HFFc6 (cell line): Measurements from ENCODE around the gene PPP1R2B. TPM values are rescaled to one million over a fixed set of nuclear protein-coding genes. Genes with fewer than 3 reads are reported as not detected.
"Not testable (repeated sequence)": the region's sequence is repeated elsewhere in the genome, so short reads cannot be mapped to it uniquely, and the experiment has no call there.

Experiments
- DNase-seq: peaks from one replicate; pipeline ENCODE4 v3.0.0-alpha.2; 2018
- H3K27ac Mint-ChIP-seq: 2 replicates; pipeline ENCODE4 v1.8.0; 2020; ENCODE audit warnings: mild to moderate bottlenecking, mixed read lengths
- H3K27me3 Mint-ChIP-seq: 2 replicates; pipeline ENCODE4 v1.8.0; 2021; ENCODE audit warnings: mild to moderate bottlenecking, moderate library complexity, mixed read lengths; ENCODE audit not compliant: insufficient read depth
- H3K36me3 Mint-ChIP-seq: 2 replicates; pipeline ENCODE4 v1.8.0; 2021; ENCODE audit warnings: low read depth, mixed read lengths
- H3K4me1 Mint-ChIP-seq: 2 replicates; pipeline ENCODE4 v1.8.0; 2020; ENCODE audit warnings: low read depth, mixed read lengths
- H3K4me3 Mint-ChIP-seq: 2 replicates; pipeline ENCODE4 v1.8.0; 2020; ENCODE audit warnings: mild to moderate bottlenecking, moderate library complexity, mixed read lengths
- H3K9me3 Mint-ChIP-seq: 2 replicates; pipeline ENCODE4 v1.8.0; 2020; ENCODE audit warnings: mild to moderate bottlenecking, mixed read lengths
- total RNA-seq, 6 experiments: library from RNA; stranded (reverse); fragmentation: NEBNext Ultra II Directional; extraction: Animal tissue kit (Norgen Biotek cat#: 25700); gene quantifications; 2 replicates in 1 of 6; 3 replicates in 5 of 6; pipeline ENCODE4 v1.2.3, GENCODE V29; 2021
- TF ChIP-seq, protein P1 (sequence below): fragments of 200-600 bp; sonication (generic); IDR thresholded peaks from 2 replicates; pipeline ENCODE4 v1.5.0; 2021; ENCODE audit warnings: antibody characterized with exemption, mild to moderate bottlenecking

Gene PPP1R2B
- total RNA-seq, 6 experiments from 2014 or later, result not detected

DNA sequence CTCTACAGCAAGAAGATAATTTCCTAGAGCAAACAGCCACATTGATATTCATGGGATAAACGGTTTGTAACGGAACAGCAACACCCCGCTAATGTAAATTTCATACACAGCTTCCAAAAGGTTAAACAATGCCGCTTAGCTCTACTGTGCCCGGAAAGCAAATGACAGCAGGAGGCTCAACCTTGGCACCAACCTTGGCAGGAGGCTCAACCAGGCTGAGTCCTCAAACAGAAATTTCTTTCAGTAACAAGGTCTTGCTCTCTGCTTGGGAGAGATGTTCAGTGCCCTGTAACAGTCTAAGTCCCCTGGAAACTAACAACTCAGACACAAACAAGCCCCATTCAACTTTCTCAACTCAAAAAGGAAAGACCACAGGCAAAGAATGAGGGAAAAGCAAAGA, 11.1 kb upstream of the PPP1R2B start:
- Mint-ChIP-seq H3K4me3 (no peak overlapping the region), H3K4me1 (no peaks in the 10 kb centered on the region), H3K27me3 (no peaks in the 10 kb centered on the region), H3K36me3 (no peaks in the 10 kb centered on the region; the same call in 1 of the 2 replicates), H3K27ac (no peak overlapping the region), H3K9me3 (peaks cover 29% of the 10 kb centered on the region)
- TF ChIP-seq, protein P1, sequence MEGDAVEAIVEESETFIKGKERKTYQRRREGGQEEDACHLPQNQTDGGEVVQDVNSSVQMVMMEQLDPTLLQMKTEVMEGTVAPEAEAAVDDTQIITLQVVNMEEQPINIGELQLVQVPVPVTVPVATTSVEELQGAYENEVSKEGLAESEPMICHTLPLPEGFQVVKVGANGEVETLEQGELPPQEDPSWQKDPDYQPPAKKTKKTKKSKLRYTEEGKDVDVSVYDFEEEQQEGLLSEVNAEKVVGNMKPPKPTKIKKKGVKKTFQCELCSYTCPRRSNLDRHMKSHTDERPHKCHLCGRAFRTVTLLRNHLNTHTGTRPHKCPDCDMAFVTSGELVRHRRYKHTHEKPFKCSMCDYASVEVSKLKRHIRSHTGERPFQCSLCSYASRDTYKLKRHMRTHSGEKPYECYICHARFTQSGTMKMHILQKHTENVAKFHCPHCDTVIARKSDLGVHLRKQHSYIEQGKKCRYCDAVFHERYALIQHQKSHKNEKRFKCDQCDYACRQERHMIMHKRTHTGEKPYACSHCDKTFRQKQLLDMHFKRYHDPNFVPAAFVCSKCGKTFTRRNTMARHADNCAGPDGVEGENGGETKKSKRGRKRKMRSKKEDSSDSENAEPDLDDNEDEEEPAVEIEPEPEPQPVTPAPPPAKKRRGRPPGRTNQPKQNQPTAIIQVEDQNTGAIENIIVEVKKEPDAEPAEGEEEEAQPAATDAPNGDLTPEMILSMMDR, result no peak
- no peak for DNase-seq

DNA sequence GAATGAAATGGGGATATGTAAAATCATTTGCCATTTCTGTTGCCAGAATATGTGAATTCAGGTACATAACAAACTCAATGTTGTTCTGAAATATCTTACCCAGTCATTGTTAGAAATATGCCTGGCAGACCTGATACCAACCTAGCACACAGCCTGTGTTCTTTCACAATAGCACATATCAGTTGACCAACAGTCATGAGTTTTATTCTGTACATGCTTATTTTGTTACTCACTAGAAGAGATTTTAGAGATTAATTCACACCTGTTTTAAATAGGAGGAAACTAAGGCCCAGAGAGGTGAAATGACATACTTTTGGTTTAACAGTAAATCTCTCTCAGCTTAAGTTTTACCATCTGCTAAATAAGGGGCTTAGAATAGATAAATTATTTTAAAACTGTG, 8.4 kb upstream of the PPP1R2B start:
- H3K27me3 Mint-ChIP-seq, result no peaks in the 10 kb centered on the region
- no peak for DNase-seq
- TF ChIP-seq, protein P1, result no peak
- no peaks in the 10 kb centered on the region for H3K4me1 Mint-ChIP-seq
- no peak overlapping the region for H3K4me3 Mint-ChIP-seq
- no peaks in the 10 kb centered on the region for H3K36me3 Mint-ChIP-seq
- H3K9me3 Mint-ChIP-seq, result peaks cover 17% of the 10 kb centered on the region
- no peak overlapping the region for H3K27ac Mint-ChIP-seq

DNA sequence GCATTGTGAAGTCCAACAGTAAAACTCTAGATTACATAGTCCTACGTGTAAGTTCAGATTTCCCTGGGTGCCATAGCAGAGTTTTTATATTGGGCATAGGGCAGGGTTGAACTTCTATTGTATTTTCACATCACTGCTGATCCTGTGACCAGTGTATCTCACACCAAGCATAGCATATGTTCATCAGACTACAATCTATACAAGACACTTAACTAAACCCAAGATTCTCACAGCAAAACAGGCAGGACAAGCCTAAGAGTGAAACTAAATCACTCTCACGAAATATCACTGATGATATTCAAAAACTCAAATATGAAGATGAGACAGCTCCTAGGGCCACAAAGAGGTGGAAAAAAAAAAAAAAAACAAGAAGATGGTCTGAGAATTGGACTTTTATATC, 3.2 kb upstream of the PPP1R2B start:
- Mint-ChIP-seq H3K9me3 (peaks cover 22% of the 10 kb centered on the region), H3K4me1 (no peaks in the 10 kb centered on the region), H3K27me3 (no peaks in the 10 kb centered on the region; the same call in 1 of the 2 replicates), H3K27ac (no peak overlapping the region), H3K4me3 (no peak overlapping the region), H3K36me3 (no peaks in the 10 kb centered on the region)
- DNase-seq, result no peak
- TF ChIP-seq, protein P1, result no peak

DNA sequence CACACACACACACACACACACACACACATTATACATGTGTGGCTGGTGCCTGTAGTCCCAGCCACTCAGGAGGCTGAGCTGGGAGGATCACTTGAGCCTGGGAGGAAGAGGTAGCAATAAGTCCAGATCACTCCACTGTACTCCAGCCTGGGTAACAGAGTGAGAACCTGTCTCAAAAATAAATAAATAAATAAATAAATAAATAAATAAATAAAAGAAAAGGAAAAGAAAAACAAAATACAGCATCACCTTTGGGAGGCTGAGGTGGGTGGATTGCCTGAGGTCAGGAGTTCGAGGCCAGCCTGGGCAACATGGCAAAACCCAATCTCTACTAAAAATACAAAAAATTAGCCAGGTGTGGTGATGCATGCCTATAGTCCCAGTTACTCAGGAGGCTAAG, 1.6 kb upstream of the PPP1R2B start:
- not testable (repeated sequence) for H3K27me3 Mint-ChIP-seq

DNA sequence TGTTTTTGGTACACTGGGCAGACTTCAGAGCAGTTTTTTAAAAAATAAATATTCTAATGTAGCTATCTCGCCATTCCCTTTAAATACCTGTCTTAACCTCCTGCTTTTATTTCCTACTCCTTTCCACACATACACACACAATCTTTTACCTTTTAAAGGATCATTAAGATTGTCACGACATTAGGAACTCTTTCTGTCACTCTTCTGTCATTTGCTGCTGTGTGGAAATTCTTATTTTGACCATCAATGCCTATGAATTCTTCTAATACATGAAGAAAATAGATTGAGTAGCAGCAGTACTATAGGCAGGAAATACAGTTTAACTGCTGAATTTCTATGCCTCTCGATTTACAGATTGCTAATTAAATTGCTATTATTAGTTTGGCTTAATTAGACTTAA, 1.8 kb downstream of the PPP1R2B start:
- peaks cover 34% of the 10 kb centered on the region for H3K9me3 Mint-ChIP-seq
- DNase-seq, result no peak
- H3K27ac Mint-ChIP-seq, result no peak overlapping the region
- H3K4me3 Mint-ChIP-seq, result no peak overlapping the region
- TF ChIP-seq, protein P1, result no peak
- H3K36me3 Mint-ChIP-seq, result no peaks in the 10 kb centered on the region
- no peaks in the 10 kb centered on the region; the same call in none of the 2 replicates for H3K27me3 Mint-ChIP-seq
- no peaks in the 10 kb centered on the region for H3K4me1 Mint-ChIP-seq

More for the DNA sequence above, 1.6 kb upstream of the PPP1R2B start:
- H3K9me3 Mint-ChIP-seq, result peaks cover 22% of the 10 kb centered on the region
- H3K4me1 Mint-ChIP-seq, H3K4me3 Mint-ChIP-seq, H3K27ac Mint-ChIP-seq, DNase-seq, H3K36me3 Mint-ChIP-seq: not testable (repeated sequence)

DNA sequence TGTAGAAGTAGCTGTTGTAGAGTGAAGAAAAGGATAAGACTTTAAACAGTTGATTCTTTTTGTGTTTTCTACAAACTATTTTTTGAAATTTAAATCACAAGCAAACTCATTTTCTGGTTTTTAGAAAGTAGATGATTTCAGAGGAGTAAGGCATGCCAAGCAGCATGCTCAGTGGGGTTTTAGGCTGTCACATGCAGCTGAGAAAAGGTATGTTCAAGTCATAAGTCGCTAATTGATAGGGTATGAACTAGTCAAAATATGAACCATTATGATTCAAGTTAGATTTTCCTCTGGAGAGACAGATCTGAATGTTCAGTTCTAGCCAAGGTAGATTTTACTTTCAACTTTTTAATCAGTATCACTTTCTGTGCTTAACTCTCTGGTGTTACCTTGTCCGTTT, 3.0 kb downstream of the PPP1R2B start:
- DNase-seq, H3K27ac Mint-ChIP-seq, H3K4me1 Mint-ChIP-seq: not testable (repeated sequence)

DNA sequence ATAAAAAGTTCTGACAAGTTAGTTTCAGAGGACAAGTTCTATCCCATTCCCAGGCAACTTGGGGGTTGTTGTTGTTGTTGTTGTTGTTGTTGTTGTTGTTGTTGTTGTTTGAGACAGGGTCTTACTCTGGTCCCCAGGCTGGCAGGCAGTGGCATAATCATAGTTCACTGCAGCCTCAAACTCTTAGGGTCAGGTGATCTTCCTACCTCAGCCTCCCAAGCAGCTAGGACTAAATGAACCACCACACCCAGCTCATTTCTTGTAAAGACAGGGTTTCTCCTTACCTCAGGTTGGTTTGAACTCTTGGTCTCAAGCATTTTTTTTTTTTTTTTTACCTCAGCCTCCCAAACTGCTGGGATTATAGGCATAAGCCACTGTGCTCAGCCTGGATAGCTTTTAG, 15.3 kb downstream of the PPP1R2B start:
- Mint-ChIP-seq H3K4me1 (no peaks in the 10 kb centered on the region), H3K4me3 (no peak overlapping the region)

More for the DNA sequence above, 3.0 kb downstream of the PPP1R2B start:
- not testable (repeated sequence) for H3K27me3 Mint-ChIP-seq, H3K36me3 Mint-ChIP-seq, H3K4me3 Mint-ChIP-seq
- H3K9me3 Mint-ChIP-seq, result peaks cover 37% of the 10 kb centered on the region

More for the DNA sequence above, 15.3 kb downstream of the PPP1R2B start:
- Mint-ChIP-seq H3K27ac (no peak overlapping the region), H3K27me3 (peaks cover 2% of the 10 kb centered on the region), H3K9me3 (peaks cover 25% of the 10 kb centered on the region), H3K36me3 (no peaks in the 10 kb centered on the region)
- TF ChIP-seq, protein P1, result no peak
- DNase-seq, result no peak
